Hepatocyte (in vitro differentiated cells): ENCODE data around the gene GCLM.

Experiments used
- EZH2 ChIP-seq: fragments of 200-600 bp; sonication (generic); IDR thresholded peaks from 2 replicates; pipeline ENCODE4 v1.6.1; 2016; ENCODE audit warnings: antibody characterized with exemption, mild to moderate bottlenecking, borderline replicate concordance
- EZH2phosphoT487 ChIP-seq: fragments of 200-600 bp; sonication (generic); IDR thresholded peaks from one replicate; pipeline ENCODE4 v1.6.1; 2018; ENCODE audit warnings: antibody characterized with exemption, mild to moderate bottlenecking, low read depth, moderate library complexity; ENCODE audit not compliant: unreplicated experiment, severe bottlenecking
- TF ChIP-seq, protein P1 (sequence below): fragments of 200-600 bp; sonication (generic); IDR thresholded peaks from 2 replicates; pipeline ENCODE4 v1.5.1; 2016; ENCODE audit warnings: antibody characterized with exemption, mild to moderate bottlenecking; ENCODE audit not compliant: poor library complexity

DNA sequence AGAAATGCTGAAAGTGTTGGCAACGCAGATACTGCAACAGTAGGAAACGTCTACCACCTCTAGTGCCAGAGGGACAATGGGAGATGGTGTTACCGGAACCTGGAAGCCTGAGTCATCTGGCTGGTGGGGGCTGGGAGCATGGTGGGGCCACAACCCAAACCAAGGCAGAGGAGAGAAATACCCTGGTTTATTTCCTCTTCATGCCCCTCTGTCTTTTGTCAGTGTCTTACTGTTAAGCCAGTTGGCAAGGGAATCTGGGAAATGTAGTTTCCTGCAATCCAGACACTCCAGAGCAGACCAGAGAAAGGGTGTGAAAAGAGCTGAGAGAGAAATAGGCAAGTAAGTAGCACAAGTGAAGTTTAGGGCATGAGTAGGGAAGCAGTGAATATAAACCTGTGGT, 45.1 kb downstream of the GCLM start:
- TF ChIP-seq, protein P1, sequence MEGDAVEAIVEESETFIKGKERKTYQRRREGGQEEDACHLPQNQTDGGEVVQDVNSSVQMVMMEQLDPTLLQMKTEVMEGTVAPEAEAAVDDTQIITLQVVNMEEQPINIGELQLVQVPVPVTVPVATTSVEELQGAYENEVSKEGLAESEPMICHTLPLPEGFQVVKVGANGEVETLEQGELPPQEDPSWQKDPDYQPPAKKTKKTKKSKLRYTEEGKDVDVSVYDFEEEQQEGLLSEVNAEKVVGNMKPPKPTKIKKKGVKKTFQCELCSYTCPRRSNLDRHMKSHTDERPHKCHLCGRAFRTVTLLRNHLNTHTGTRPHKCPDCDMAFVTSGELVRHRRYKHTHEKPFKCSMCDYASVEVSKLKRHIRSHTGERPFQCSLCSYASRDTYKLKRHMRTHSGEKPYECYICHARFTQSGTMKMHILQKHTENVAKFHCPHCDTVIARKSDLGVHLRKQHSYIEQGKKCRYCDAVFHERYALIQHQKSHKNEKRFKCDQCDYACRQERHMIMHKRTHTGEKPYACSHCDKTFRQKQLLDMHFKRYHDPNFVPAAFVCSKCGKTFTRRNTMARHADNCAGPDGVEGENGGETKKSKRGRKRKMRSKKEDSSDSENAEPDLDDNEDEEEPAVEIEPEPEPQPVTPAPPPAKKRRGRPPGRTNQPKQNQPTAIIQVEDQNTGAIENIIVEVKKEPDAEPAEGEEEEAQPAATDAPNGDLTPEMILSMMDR: no peak
- no peak for TF ChIP-seq EZH2
- no peak for TF ChIP-seq EZH2phosphoT487
